NK-92 (cell line): ENCODE data around the gene PTPN20.
"Not testable (repeated sequence)": the region's sequence is repeated elsewhere in the genome, so short reads cannot be mapped to it uniquely, and the experiment has no call there.

Source experiments
- DNase-seq: peaks from one replicate; lab custom pipeline; 2025; ENCODE audit not compliant: unreplicated experiment; lab: John Stamatoyannopoulos, UW

Gene PTPN20

DNA sequence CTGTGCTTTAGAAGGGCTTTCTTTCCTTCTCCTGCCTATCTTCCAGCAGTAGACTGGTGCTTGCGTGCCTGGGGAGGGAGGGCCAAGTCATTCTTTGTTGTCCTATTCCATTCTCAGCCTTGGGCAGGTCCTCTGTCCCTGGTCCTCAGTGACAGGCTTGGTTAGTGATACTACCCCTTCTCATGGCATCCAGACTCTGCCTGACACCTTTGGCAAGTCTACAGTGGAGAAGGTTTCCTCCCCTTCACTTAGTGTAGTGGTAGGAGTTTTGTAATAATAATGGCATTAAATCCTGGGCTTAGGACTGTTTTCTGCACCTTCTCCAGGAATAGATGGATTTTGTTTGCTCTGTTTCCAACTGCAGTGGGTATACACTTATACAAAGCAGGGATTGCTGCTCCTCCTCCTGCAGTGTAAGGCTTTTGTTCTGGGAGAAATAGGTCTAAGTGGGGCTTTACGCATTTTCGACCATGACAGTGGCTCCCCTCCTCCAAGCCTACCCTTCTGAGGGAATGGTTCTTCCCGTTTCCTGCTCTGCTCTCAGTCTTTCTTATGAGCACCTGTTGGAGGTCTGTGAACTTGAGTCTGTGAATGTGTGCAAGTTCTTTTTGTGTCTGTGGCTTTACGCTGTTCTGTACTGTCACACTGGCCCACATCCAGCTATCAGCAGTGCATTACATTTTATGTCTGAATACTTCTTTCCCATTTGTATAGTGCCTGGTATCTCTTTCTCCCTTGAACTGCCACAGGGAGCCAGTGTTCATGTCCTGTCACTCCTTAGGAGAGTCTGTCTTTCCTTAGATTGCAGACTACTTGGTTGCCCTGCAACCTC lies 37.7 kb downstream of the PTPN20 start:
- DNase-seq = not testable (repeated sequence)

DNA sequence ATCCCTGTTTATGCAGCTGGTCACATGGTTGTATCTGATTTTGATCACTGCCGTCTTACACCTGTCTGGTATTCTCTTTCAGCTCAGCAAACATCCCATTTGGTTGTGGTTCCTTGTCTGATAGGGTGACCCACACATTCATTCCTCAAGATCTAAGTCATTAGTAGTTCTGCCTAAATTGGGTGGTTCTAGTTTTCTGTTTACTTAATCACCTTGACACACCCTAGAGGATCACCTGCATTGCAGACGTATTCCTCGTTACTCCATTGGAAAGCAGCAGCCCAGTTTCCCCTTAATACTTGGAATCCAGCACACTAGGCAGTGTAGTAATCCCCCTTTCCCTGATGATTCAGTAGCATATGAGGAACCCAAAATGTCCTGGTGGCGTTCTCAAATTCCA lies 41.3 kb downstream of the PTPN20 start:
- not testable (repeated sequence) for DNase-seq

DNA sequence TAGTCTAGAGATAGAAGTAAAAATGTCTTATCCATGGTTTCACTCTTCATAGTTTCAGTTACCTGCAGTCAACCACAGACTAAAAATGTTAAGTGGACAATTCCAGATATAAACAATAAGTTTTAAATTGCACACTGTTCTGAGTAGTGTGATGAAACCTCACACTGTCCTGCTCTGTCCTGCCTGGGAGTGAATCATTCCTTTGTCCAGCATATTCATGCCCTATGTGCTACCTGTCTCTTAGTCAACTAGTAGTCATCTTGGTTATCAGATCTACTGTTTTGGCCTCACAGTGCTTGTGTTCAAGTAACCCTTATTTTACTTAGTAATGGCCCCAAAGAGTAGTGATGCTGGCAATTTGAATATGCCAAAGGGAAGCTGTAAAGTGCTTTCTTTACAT lies 49.5 kb downstream of the PTPN20 start:
- DNase-seq = not testable (repeated sequence)

DNA sequence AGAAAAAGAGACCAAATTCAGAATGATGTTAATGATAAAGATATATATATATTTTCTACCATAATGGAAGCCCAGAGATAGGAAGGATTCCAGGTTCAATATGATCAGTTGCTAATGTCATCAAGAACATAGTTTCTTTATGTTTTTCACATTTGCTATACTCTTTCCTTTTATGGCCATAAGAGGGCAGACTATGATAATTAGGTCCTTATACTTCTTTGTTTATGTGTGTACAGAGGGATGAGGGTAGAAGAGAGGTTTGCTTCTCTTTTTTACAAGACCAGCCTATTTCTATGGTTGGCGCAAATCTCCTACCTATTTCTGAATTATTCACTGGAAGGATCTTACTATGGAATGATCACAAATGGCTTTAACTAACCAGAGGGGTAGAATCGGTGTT lies 52.1 kb downstream of the PTPN20 start:
- DNase-seq = not testable (repeated sequence)

DNA sequence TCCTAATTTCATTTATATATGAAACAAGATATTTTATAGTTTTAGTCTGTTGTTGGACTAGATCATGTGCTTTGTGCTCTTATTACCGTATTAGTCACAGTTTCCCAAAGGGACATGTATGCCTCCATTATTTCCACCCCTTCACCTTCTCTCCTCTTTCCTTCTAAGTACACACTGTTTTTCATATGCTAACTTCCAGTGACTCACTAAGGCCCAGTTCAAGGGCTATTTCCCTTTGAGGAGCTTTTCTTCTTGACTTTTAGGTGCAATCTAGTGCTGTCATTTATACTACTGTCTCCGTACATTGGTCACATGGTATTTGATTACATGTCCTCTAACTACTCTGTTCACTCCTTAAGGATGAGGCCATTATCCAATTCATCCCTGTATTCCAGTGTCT lies 55.8 kb downstream of the PTPN20 start:
- not testable (repeated sequence) for DNase-seq

DNA sequence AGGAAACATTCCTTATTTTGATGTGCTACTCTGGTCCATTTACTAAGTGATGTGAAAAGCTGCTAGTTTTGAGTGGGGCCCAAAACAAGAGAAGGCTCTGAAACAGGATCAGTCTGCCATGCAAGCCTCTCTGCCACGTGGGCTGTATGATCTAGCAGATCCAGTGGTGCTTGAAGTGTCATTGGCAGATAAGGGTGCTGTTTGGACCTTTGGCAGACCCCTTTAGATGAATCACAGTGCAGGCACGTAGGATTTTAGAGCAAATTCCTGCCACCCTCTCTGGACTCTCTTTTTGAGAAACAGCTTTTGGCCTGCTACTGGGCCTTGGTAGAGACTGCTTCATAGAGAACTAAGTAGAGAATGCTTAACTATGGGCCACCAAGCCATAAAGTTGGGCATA lies 69.0 kb downstream of the PTPN20 start:
- DNase-seq = not testable (repeated sequence)

DNA sequence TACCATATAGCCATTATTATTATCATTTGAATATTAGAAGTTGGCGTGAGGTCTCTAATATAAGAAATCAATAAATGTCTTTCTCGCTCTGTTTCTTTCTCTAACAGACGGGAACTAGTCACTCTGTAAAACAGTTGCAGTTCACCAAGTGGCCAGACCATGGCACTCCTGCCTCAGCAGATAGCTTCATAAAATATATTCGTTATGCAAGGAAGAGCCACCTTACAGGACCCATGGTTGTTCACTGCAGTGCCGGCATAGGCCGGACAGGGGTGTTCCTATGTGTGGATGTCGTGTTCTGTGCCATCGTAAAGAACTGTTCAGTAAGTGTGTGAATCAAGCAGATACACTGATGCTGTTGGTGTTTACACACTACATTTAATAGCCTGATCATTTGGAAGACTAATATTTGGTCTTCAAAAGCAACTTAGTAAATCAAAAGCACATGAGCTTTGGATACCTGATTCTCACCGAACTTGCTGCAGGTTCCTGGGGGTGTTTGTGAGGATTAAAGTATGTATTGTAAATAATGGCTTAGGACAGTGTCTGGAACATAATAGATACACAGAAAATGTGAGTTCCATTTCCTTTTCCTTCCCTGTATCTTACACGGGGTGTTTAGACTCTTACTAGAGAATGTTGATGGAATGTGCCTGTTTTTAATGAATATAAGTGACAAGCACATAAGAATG lies 76.2 kb downstream of the PTPN20 start:
- not testable (repeated sequence) for DNase-seq

DNA sequence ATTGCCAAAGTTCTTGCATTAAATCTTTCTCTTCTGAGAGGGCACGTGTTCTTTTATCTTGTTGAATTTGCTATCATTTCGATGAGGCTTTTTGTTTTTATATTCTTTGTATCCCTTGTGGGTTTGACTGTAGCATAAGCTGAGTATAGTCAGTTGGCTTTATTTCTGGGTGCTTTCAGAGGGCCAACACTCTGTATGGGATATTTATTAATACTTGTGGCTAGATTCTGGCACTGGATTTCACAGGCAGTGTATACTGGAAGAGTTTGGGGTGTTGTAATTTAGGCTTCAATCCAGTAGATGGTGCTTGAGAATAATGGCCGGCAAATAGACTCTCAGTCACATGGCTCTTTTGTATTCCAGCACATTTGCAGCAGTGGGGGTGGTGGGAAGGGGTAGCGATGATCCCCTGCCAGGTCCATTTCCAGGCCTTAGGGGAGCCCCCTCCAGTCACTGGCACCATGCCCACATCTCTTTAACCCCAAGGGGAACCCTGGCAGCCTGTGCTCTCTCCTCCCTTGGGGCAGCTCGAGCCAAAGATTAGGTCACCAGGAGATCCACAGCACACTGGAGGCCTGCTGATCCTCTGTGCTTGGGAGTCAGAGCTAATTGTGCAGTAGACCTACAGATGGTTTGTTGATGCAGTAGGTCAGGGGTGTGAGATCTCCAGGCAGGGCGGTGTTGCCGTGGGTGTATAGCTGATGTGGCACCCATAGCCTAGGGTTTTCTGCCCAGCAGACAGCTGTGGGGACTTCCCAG lies 81.8 kb downstream of the PTPN20 start:
- DNase-seq = no peak

DNA sequence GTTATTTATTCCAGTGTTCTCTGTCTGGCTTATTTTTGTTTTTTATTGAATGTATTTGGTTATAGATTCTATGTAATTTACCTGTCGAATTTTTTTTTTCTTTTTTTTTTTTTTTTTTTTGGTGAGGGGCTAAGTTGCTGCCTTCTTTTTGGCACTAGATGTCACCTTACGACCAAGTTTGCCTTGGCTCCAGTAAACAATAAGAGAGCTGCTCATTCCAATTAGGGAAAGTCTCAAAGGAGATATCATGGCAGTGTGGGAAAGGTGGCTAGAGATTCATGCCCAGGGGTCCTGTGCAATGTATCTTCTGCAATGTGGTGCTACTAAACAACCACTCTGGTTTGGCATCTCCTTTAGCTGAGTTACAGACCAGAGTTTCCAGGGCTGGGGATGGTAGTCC lies 84.0 kb downstream of the PTPN20 start:
- no peak for DNase-seq

DNA sequence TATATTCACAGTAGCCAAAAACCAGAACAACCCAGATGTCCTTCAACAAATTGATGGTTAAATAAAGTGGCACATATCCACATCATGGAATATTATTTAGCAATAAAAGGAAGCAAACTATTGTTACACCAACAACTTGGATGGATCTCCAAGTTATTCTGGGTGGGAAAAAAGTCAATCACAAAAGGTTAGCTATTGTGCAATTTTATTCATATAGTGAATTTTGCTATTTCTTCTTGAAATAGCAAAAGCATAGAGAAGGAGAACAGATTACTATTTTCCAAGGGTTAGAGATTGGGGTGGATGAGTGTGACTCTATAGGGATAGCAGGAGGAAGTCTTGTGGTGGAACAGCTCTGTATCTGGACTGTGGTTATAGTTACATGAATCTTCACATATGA lies 87.0 kb downstream of the PTPN20 start:
- DNase-seq = no peak

DNA sequence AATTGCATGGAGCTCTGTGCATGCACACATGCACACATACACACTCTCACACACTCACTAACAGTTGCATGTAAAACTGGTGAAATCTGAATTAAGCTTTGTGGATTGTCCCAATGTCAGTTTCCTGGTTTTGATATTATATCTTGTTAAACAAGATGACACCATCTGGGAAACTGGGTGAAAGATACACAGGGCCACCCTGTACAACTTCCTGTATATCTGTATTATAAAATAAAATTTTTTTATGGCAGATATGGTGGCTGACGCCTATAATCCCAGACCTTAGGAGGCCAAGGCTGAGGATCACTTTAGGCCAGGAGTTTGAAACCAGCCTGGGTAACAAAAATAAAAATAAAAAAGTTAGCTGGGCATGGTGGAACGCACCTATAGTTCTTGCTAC lies 87.4 kb downstream of the PTPN20 start:
- DNase-seq = no peak

DNA sequence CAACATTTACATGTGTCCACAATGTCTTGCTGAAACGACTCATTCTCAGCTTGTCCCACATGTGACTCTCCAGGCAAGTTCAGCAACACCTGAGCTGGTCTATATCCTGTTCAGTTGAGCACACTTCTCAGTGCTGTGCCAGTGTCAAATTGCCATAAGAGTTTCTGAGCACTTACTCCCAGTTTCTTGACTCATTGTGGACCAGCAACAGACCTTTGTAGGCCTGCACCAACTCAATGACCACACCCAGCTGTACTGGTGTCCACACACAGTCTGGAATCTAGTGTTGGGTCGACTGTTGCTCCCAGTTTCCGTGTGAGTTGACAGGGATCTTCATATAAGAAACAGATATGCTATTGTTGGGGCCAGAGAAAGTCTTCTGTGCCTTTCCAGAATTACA lies 88.0 kb downstream of the PTPN20 start:
- no peak for DNase-seq

DNA sequence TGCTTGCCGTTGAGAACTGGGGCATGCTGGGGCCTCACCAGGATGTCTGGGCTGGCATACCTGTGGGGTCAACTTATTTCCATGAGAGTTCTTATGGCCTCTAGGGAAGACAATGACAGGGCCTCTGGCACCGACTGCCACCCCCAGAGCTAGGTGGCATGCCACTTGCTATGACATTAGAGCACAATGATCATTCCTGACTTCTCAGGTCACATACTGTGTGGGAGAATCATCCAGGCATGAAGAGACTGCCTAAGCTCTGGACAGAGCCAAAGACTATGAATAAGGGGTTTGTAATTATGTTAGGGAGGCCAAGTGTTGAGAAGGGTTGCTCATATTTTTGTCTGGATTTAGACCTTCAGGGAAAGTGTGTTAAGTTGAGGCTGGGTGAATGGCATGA lies 97.5 kb downstream of the PTPN20 start:
- no peak for DNase-seq

DNA sequence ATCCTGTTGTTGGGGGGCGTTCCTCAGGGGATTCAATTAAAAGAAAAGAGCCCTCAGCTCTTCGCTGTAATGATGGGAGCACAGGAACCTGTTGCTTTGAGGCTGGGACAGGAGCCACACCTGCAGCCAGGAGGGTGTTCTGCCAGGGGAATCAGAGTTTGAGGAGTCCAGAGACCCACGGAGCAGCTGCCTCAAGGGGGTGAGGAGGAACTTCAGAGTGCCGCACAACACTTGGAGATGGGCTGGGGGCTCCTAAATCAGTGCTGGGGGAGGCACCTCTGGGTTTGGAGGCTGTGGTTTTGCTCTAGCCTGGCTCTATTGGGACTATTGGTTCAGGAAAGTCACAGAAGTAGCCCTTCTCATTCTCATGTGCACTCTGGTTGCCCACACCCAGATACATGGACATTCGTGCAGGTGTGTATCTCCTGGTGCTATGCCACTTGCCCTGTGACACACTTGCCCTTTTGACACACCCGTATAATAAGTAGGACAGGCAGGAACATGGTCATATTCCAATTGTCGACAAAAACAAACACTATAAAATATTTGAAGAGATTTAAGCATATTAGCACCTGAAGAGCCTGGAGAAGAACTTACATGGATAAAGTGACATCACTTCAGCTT lies 98.1 kb downstream of the PTPN20 start:
- no peak for DNase-seq

DNA sequence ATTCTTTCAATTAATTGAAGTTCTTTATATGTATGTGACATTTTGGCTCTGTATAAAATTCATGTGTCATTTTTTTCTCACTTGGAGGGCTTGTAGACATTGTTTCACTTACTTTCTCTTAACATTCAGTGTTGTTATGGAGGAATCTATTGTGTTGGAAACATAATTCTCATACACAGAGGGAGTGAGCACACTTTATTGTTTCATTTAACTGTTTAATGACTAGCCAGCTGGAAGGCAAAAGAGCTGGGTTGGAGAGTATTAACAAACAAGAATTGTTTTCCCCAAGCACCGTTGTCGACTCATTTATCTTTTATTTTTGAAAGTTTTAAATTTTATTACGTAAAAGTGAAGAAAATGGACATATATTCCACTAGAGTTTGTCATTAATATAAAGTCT lies 98.8 kb downstream of the PTPN20 start:
- DNase-seq = no peak

DNA sequence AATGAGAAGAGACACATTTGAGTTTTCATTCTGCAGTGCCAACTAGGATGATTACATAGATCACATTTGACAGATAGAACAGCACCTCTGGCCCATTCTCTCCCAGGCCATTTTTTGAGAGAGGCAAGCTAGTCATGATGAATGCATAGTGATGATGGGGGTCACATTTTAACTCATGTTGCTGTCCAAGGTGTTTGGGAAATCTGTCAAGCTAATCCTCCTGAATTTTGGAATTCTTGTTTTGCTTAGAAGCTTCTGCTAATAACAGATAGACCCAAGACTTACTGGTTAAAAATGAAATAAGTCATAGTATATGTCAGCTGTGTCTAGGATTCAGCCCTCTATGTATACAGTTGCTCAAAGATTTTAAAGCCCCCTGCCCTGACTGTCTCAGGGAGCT lies 101.0 kb downstream of the PTPN20 start:
- no peak for DNase-seq

DNA sequence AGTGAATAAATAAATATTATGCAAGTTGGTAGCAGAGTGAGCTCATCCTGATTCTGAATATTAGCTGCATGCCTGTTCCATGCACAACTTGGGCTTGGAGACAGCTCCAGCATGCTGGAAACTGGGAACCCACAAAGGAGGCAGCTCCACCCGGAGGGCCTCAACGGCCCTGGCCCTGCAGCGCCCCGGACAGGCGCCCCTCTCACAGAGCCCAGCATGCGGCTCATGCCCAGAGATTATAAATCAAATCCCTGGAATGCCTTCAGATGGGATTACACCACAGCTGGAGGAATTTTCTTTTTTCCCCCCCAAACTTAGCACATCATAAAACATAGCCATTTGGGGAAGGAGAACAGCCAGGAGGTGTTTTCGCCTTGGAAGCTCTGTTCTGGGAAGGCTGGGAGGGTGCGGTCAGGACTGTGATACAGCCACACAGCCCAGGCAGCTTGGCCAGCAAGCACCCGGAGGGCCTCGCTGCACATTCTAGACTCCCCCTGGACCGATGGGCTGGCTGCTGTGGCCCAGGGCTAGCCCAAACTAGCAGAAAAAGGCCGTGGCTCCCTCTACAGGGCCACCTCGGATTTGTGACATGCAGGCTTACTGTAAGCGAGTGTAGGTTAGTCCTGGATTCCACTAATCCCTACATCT lies 102.4 kb downstream of the PTPN20 start:
- DNase-seq = no peak

DNA sequence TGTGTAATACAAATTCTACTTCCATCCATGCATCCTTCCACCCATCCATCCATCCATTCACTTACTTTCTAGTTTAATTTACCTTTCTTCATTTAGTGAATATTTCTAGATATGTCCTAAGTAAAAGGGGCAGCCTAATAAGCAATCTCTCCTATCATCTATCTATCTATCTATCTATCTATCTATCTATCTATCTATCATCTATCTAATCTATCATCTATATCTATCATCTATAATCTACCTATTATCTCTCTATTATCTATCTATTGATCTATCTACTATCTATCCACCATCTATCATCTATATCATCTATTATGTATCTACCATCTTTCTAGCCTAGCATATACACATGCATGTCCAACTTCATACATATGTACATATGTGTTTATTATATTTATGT lies 104.2 kb downstream of the PTPN20 start:
- DNase-seq = no peak

DNA sequence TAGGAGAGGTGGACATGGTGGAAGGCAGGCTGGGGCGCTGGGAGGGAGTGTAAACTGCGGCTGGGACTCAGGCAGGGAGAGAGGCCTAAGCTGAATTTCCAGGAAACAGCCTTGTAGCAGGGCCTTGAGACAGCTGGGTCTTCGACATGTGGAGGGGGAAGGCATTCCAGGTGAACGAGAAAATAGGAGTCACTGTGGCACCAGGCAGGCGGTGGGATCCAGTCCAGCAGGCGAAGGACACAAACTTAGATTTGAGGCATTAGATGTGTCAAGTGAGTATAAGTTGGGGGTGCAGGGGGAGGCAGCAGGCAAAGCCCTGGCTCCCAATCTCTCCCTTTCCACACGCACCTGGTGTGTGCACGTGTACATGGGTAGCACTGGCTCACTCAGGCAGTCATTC lies 105.3 kb downstream of the PTPN20 start:
- DNase-seq = no peak

DNA sequence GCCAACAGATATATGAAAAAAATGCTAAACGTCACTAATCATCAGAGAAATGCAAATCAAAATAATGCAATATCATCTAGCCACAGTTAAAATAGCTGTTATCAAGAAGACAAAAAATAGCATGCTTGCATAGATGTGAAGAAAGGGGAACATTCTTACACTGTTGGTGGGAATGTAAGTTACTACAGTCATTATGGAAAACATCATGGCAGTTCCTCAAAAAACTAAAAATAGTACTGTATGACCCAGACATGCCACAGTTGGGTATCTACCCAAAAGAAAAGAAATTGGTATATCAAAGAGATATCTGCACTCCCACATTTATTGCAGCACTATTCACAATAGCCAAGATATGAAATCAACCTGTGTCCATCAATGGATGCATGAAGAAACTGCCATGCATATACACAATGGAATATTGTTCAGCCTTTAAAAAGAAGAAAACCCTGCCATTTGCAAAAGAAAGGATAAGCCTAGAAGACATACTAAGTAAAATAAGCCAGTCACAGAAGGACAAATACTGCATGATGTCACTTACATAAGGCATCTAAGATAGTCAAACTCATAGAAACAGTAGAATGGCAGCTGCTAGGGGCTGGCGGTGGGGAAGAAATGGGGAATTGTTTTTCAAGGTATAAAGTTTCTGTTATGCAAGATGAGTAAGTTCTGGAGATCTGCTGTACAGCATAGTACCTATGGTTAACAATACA lies 107.0 kb downstream of the PTPN20 start:
- DNase-seq = no peak
